COLO668 (cell line): ENCODE results near the gene SCN9A.
A peak's percentile ranks its signal among the peaks of the same experiment; 100 is the strongest.

Experiments
- DNase-seq: peaks from one replicate; lab custom pipeline; 2025; ENCODE audit not compliant: unreplicated experiment; lab: John Stamatoyannopoulos, UW

The SCN9A gene

GRCh38 chr2:166184789-166185188 lies 191.0 kb downstream of the SCN9A start:
- DNase-seq = no peak

GRCh38 chr2:166181813-166182154 lies 194.0 kb downstream of the SCN9A start:
- DNase-seq = no peak

- DNase-seq = peak; percentile 66
Observed at GRCh38 chr2:166180951-166181812, 194.6 kb downstream of the SCN9A start.

- DNase-seq = no peak
Observed at GRCh38 chr2:166179201-166179600, 196.5 kb downstream of the SCN9A start.

GRCh38 chr2:166173263-166173662 lies 202.5 kb downstream of the SCN9A start:
- peak; percentile 19 for DNase-seq

GRCh38 chr2:166171216-166171615 lies 204.5 kb downstream of the SCN9A start:
- no peak for DNase-seq

GRCh38 chr2:166170356-166170755 lies 205.4 kb downstream of the SCN9A start:
- no peak for DNase-seq

- no peak for DNase-seq
Observed at GRCh38 chr2:166167449-166167848, 208.3 kb downstream of the SCN9A start.

- no peak for DNase-seq
Observed at GRCh38 chr2:166163775-166164174, 212.0 kb downstream of the SCN9A start.

GRCh38 chr2:166158546-166158945 lies 217.2 kb downstream of the SCN9A start:
- DNase-seq = no peak

GRCh38 chr2:166157578-166157977 lies 218.2 kb downstream of the SCN9A start:
- no peak for DNase-seq

- no peak for DNase-seq
Observed at GRCh38 chr2:166156985-166157490, 218.7 kb downstream of the SCN9A start.

- no peak for DNase-seq
Observed at GRCh38 chr2:166155589-166155988, 220.2 kb downstream of the SCN9A start.

- no peak for DNase-seq
Observed at GRCh38 chr2:166154685-166155338, 220.9 kb downstream of the SCN9A start.

GRCh38 chr2:166152064-166152463 lies 223.7 kb downstream of the SCN9A start:
- no peak for DNase-seq

- no peak for DNase-seq
Observed at GRCh38 chr2:166148500-166149400, 227.0 kb downstream of the SCN9A start.

- no peak for DNase-seq
Observed at GRCh38 chr2:166147883-166148282, 227.9 kb downstream of the SCN9A start.
